Measurements from ENCODE around the gene SLC28A3.
A peak's percentile ranks its signal among the peaks of the same experiment; 100 is the strongest.
"Not testable (repeated sequence)": the region's sequence is repeated elsewhere in the genome, so short reads cannot be mapped to it uniquely, and the experiment has no call there.

Gene SLC28A3

DNA sequence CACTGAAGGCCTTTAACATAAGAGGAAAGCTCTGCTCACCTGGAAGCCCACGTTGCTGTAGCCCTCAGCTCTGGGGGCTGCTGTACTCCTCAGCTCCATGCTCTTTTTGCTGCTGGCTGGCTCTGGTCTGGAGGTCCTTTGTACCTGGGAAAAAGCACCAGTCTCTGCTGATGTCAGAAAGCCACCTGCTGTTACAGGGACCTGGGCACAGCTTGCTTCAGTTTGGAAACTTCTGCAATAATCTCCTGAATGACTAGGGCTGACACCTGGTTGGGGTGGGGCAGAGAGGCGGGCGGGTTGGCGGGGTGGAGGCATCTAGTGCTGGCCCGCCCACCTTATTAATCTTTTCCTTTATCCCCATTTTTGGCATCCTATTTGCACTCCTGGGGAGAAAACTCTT, at the start of gene SLC28A3:
Gene SLC28A3 (minus strand): TSS at position 224 of the 400 bp plus-strand sequence. CDS start 125 bp downstream, at position 99.
- DNase-seq (ENCODE audit: low read depth), result no peak

- not testable (repeated sequence) for DNase-seq (ENCODE audit: low read depth)
Measured at GRCh38 chr9:84390254-84390653, 49.7 kb upstream of the SLC28A3 start.

GRCh38 chr9:84387821-84388220, 47.3 kb upstream of the SLC28A3 start:
- no peak for DNase-seq (ENCODE audit: low read depth)

DNA sequence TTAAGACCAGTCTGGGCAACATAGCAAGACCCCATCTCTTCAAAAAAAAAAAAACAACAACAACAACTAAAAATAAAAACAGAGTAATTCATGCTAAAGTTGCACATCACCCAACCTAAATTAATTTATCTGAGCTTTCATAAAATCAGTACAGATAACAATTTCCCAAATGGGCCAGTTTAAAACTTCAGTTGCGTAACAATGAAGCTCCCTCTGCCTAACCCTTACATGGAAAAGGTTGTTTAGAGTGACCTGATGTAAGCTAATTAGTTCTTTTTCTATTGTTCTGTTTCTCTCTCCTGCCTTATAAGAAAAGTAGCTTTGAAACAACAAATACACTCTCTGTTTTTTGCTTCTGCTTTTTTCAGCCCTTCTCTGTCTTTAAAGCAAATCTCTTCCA, 46.2 kb upstream of the SLC28A3 start:
- no peak for DNase-seq (ENCODE audit: low read depth)

- no peak for DNase-seq (ENCODE audit: low read depth)
Measured at GRCh38 chr9:84385386-84386040, 45.0 kb upstream of the SLC28A3 start.

DNA sequence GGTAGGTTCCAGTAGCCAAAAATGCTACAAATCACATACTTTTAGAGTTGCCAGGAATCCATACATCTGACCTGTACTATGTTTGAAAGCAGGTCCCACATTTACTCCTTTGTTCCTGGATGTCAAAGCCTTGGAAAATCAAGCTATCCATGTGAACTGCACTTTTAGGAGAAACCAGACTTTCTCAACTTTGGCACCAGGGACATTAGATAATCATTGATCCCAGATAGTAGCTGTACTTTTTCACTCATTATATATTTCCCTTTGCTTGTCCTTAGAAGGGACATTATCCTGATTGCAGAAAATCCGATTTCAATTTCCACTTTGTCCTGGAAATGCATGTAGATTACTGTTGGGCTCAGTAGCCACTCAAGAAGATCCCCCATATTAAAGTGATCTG, 44.1 kb upstream of the SLC28A3 start:
- no peak for DNase-seq (ENCODE audit: low read depth)

DNA sequence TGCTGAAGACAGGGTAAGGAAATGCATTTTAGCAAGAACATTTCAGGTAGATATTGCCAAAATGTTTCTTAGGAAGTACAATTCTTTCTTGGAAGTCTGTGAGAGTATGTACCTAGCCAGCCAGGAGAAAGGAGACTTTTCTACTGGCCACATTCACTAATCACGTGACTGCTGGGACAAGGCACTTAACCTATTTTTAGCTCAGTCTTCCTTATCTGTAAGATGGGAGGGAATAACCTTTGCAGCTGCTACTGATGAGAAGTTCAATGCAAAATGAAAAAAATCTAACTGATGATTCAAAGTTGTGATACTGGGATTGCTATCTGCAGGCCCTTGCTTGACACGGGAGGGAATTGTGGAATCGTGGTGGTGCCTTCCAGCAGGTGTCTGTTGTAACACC, 42.6 kb upstream of the SLC28A3 start:
- DNase-seq (ENCODE audit: low read depth), result no peak

DNA sequence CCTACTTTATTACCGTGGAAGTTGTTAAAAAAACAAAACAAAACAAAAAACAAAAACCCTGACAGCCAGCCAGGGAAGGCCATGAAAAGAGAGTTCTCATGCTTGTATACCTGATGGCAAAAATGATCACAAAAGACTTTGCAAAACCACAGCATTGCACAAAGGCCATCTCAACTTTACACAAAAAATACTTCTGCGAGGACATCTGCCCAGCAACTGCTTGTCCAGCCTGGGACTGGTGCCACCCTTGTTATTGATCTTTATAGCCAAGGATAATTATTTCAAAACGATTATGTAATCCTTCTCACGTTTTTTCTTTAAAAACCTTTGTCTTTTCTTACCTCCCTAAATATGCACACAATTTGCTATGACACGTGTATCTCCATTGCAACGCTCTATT, 42.2 kb upstream of the SLC28A3 start:
- no peak for DNase-seq (ENCODE audit: low read depth)

DNA sequence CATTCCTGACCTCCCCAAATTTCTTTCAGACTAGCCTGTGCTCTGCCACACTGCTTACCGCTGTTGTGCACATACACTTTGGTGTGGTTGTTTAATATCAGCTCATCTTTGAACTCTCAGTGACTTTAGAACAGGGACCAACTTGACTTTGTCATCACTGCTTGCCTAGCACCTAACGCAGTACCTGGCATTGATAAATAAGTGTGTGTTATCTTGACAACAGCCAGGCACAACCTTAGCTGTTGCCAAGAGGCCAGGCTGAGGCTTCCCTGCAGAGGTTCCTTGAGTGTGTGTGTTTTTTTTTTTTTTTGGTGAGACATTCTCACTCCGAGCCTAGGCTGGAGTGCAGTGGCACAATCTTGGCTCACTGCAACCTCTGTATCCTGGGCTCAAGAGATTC, 41.0 kb upstream of the SLC28A3 start:
- no peak for DNase-seq (ENCODE audit: low read depth)

GRCh38 chr9:84379740-84380139, 39.2 kb upstream of the SLC28A3 start:
- DNase-seq (ENCODE audit: low read depth), result peak; percentile 6

GRCh38 chr9:84375954-84376353, 35.4 kb upstream of the SLC28A3 start:
- DNase-seq (ENCODE audit: low read depth), result no peak

- DNase-seq (ENCODE audit: low read depth), result no peak
Measured at GRCh38 chr9:84374516-84374915, 34.0 kb upstream of the SLC28A3 start.

- no peak for DNase-seq (ENCODE audit: low read depth)
Measured at GRCh38 chr9:84374013-84374412, 33.5 kb upstream of the SLC28A3 start.

DNA sequence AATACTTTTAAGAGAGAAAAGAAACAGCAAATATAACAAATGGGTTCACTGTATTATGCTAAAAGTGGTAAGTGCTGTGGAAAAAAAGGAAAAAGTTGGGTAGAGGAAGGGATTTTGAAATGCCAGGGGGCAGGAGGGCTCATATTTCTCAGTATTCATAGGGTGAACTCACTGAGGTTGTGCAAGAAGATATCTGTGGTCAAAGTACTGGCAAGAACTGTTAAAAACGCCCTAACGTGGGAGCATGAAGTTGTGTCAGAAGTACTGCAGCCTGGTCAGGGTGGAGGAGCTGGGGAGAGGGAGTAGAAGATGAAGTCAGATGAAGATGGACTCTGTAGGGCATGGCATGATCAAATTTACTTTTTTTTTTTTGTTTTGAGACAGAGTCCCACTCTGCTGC, 31.2 kb upstream of the SLC28A3 start:
- peak; percentile 67 for DNase-seq (ENCODE audit: low read depth)

- no peak for DNase-seq (ENCODE audit: low read depth)
Measured at GRCh38 chr9:84368601-84369000, 28.0 kb upstream of the SLC28A3 start.

DNA sequence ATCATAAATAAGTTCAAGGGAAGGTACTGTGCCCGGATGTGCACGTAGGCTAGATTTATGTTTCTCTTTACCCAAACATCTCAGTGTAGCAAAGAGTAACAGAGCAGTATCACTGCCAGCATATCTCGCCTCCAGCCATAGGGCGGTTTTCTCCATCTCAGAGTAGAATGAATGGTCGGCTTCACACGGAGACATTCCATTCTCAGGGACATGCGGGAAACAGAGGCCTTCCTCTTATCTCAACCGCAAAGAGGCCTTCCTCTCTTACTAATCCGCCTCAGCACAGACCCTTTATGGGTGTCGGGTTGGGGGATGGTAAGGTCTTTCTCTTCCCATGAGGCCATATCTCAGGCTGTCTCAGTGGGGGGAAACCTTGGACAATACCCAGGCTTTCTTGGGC, 27.2 kb upstream of the SLC28A3 start:
- DNase-seq (ENCODE audit: low read depth), result not testable (repeated sequence)

GRCh38 chr9:84366683-84367082, 26.1 kb upstream of the SLC28A3 start:
- no peak for DNase-seq (ENCODE audit: low read depth)

- DNase-seq (ENCODE audit: low read depth), result not testable (repeated sequence)
Measured at GRCh38 chr9:84364894-84365490, 24.4 kb upstream of the SLC28A3 start.

DNA sequence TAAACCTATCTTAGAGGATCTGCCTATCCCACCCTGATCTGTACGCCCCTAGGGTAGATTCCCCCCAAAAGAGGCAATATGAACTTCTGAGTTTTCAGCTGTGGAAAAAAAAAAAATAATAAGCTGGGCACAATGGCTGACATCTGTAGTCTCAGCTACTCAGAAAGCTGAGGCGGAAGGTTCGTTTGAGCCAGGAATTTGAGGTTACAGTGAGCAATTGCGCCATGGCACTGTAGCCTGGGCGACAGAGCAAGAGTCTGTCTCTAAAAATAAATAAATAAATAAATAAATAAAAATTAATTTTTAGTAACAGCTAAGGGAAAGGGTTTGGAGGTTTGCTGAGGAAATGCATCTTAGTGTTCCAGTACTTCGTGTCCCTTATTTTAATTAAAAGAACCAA, 21.1 kb upstream of the SLC28A3 start:
- no peak for DNase-seq (ENCODE audit: low read depth)

DNA sequence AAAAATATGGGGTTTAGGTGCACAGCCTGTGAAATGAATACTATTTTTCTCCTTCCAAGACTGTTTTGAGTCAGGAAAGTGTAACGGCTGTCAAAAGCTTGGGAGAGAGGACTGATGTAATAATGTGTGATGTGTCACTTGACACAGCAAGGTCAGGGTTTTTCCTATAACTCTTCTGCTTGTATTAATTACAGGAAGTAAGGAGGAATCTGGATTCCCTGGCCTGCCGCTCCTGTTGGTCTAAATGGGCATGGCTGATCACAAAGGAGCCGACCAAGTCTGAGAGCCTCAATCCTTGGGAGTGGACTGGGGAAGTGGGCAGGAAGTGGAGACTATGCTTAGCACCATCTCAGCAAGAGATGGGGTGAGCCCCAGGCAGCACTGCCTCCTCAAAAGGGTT, 16.7 kb upstream of the SLC28A3 start:
- no peak for DNase-seq (ENCODE audit: low read depth)

- no peak for DNase-seq (ENCODE audit: low read depth)
Measured at GRCh38 chr9:84354035-84354434, 13.5 kb upstream of the SLC28A3 start.

DNA sequence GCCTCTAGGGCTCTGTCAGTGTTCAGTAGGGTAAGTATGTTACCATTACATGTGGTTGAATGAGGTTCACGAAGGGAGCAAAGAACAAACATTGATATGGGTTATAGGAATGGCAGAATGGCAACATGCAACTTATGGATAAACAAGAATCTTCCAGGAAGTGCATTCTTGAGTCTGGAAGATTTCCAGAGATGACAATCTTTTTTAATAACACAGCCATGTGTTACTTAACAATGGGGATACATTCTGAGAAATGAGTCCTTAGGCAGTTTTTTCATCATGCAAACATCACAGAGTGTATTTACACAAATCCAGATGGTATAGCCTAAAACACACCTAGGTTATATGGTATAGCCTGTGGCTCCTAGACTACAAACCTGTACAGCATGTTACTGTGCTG, 9.1 kb upstream of the SLC28A3 start:
- DNase-seq (ENCODE audit: low read depth), result no peak

GRCh38 chr9:84343111-84343521, 2.6 kb upstream of the SLC28A3 start:
- DNase-seq (ENCODE audit: low read depth), result no peak

- DNase-seq (ENCODE audit: low read depth), result no peak
Measured at GRCh38 chr9:84339962-84340361, 596 bp downstream of the SLC28A3 start.
